OCI-LY7 (cell line): ENCODE data around the gene FSHR.

Experiments
- CTCF ChIP-seq: fragments of 200-600 bp; sonication (generic); conservative IDR thresholded peaks from 2 replicates; pipeline ENCODE4 v1.5.1; 2014; ENCODE audit warnings: mild to moderate bottlenecking, antibody characterized with exemption, low read length, moderate library complexity, mixed read lengths
- EZH2phosphoT487 ChIP-seq: fragments of 200-600 bp; sonication (generic); IDR thresholded peaks from 2 replicates; pipeline ENCODE4 v1.6.1; 2018; ENCODE audit warnings: low read depth, borderline replicate concordance, mild to moderate bottlenecking, mixed run types, antibody characterized with exemption, low read length, moderate library complexity, mixed read lengths

GRCh38 chr2:49050265-49050664, 104.0 kb downstream of the FSHR start:
- TF ChIP-seq CTCF: no peak
- no peak for TF ChIP-seq EZH2phosphoT487
